NCI-H524 (cell line): Measurements from ENCODE around the gene UBE3A.
"Not testable (repeated sequence)": the region's sequence is repeated elsewhere in the genome, so short reads cannot be mapped to it uniquely, and the experiment has no call there.

ENCODE experiments used
- DNase-seq, 2 experiments: peaks; one replicate each; lab custom pipeline; 2025; lab: John Stamatoyannopoulos, UW

The UBE3A gene

GRCh38 chr15:25438601-25439368 lies at the start of gene UBE3A:
Gene UBE3A, minus strand, starts transcription at chr15:25439024. Its CDS starts 29,917 bp downstream, at chr15:25409107.
- peak; percentile 82 to 93 for DNase-seq

- no peak for DNase-seq
Measured at GRCh38 chr15:25487226-25487884, 48.5 kb upstream of the UBE3A start.

- DNase-seq = no peak
Measured at GRCh38 chr15:25486051-25486450, 47.2 kb upstream of the UBE3A start.

- DNase-seq = peak; percentile 16 to 50
Measured at GRCh38 chr15:25481208-25481859, 42.5 kb upstream of the UBE3A start.

GRCh38 chr15:25478313-25478712 lies 39.5 kb upstream of the UBE3A start:
- no peak for DNase-seq

DNA sequence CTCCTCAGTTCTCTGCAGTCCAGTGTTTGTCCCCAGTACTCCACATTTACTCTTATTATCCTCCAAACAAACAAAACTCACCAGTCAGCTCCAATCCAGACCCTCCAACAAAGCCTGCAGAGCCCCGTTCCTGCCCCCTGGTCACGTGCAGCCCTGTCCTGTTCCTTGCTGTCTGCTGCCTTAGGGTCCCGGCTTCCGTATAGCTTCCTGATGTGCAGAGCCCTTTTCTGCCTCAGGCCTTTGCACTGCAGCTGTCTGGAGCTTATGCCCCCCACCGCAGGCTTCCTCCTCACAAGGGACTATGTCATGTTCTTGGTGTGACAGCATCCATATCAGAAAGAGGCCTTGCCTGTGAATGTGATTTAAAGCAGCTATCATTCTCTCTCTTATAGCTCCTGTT lies 39.0 kb upstream of the UBE3A start:
- DNase-seq = no peak

GRCh38 chr15:25474251-25474650 lies 35.4 kb upstream of the UBE3A start:
- DNase-seq = no peak

- no peak for DNase-seq
Measured at GRCh38 chr15:25470230-25470629, 31.4 kb upstream of the UBE3A start.

- DNase-seq = no peak
Measured at GRCh38 chr15:25469377-25469776, 30.6 kb upstream of the UBE3A start.

DNA sequence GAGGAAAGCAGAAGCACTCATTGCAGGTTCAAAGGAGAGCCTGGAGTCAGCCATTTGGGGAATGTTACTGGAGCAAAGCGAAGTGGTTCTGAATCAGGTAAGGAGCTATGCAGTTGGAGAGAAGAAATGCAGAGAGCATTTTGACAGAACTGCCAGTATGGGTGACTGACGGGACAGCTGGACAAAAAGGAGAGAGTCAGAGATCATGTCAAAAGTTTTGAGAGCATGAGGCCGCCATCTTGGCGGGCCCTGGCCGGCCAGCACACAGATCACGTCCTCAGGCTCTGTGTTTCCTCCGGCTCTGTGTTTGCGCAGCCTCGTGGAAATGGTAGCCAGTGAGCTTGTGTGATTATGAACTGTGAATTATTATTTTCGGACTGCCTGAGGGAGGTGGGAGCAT lies 29.8 kb upstream of the UBE3A start:
- no peak for DNase-seq

- no peak for DNase-seq
Measured at GRCh38 chr15:25465835-25466234, 27.0 kb upstream of the UBE3A start.

GRCh38 chr15:25464784-25465183 lies 26.0 kb upstream of the UBE3A start:
- peak in 1 of 2 experiments; percentile 29 for DNase-seq

- DNase-seq = no peak
Measured at GRCh38 chr15:25464383-25464782, 25.6 kb upstream of the UBE3A start.

DNA sequence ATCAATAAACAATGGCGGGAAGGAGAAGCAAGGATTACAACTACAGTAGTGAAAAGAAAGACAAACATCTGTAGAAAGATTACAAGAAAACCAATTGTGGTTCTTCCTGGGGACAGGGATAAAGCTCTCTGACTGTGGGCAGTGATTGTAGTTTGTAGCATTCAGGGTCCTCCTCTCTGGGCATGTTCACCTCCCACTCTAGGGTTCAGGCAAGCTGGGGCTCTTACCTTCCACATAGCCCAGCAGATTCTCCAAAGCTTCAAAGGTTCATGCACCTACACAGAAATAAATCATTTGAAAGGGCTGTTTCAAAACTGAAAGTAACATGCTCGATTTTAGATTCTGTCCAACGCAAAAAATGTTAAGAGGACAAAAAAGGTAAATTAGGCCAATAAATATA lies 17.4 kb upstream of the UBE3A start:
- no peak for DNase-seq

DNA sequence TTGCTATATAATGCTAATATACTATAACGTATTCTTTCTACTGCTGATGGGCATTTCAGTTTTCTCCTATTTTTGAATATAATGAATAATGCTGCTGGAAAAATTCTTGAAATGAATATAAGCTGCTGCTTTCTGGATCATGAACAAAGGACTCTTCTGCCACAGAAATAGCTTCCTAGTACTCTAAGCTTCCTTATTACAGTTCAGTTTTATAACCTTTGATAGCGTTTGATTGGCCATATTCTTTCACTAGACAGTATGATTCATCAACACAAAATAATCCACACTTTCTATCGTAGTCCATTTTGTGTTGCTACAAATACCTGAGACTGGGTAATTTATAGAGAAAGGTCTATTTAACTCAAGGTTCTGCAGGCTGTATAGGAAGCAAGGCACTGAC lies 16.4 kb upstream of the UBE3A start:
- no peak for DNase-seq

GRCh38 chr15:25454771-25455170 lies 15.9 kb upstream of the UBE3A start:
- DNase-seq = no peak

DNA sequence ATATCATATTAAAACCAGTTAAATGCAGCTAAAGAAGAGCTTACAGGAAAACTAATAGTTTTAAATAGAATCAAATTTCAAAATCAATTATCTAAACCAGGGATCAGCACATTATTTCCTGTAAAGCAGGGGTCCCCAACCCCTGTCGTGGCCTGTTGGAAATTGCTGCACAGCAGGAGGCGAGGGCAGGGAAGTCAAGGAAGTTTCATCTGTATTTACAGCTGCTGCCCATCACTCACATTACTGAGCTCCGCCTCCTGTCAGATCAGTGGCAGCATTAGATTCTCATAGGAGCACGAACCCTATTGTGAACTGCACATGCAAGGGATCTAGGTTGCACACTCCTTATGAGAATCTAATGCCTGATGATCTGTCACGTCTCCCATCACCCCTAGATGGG lies 14.4 kb upstream of the UBE3A start:
- not testable (repeated sequence) for DNase-seq

DNA sequence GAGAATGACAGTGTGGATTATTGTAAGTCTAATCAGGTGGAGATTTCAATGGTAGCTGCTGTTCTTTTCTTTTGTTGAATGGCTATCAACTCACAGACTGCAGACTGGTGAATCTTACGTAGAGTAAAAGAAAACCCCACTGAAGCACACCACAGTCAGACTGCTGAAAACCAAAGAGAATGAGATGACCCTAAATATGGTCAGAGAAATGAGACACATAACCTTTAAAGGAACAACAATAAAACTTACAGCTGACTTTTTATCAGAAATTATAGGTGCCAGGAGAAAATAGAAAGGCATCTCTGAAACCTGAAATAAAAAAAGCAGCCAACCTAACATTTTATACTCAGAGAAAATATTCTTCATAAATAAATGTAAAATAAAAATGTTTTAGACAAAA lies 12.7 kb upstream of the UBE3A start:
- no peak for DNase-seq

GRCh38 chr15:25450163-25450562 lies 11.3 kb upstream of the UBE3A start:
- DNase-seq = no peak

GRCh38 chr15:25446076-25446475 lies 7.3 kb upstream of the UBE3A start:
- DNase-seq = peak in 1 of 2 experiments; percentile 7

- no peak for DNase-seq
Measured at GRCh38 chr15:25445412-25445811, 6.6 kb upstream of the UBE3A start.

DNA sequence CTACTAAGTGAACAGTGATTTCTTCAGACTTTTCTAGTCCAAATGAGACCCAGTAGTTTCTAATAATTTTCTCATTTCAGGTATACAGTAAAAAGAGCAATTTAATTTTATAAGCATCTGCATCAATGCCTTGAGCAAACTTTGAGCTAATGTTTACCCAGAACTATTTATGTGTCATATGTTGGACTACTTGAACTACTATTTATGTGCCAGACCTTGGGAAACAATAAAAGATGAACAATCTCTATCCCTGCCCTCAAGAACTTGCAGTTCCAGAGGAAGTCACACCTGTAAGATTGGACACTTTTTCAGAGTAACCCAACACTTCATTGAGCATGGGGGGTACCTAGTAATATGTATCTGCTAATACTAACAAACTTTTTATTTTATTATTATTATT lies 2.3 kb upstream of the UBE3A start:
- DNase-seq = no peak

- DNase-seq = peak in 1 of 2 experiments; percentile 48
Measured at GRCh38 chr15:25439369-25439836, 579 bp upstream of the UBE3A start.
